HG03432 (cell line): ENCODE measurements around the gene UCN.
A peak's percentile ranks its signal among the peaks of the same experiment; 100 is the strongest.
"Not testable (repeated sequence)": the region's sequence is repeated elsewhere in the genome, so short reads cannot be mapped to it uniquely, and the experiment has no call there.

Source experiments
- ATAC-seq: cut with Tn5 transposase; IDR thresholded peaks from one replicate; pipeline ENCODE4 v1.9.1; 2021; ENCODE audit warnings: mild to moderate bottlenecking, moderate library complexity; ENCODE audit not compliant: unreplicated experiment

The UCN gene

GRCh38 chr2:27315122-27315521, 6.9 kb upstream of the UCN start:
- no peak for ATAC-seq

GRCh38 chr2:27314709-27315108, 6.5 kb upstream of the UCN start:
- no peak for ATAC-seq

- ATAC-seq: no peak
Measured at GRCh38 chr2:27313882-27314645, 5.8 kb upstream of the UCN start.

GRCh38 chr2:27312152-27312551, 3.9 kb upstream of the UCN start:
- no peak for ATAC-seq

GRCh38 chr2:27309651-27310050, 1.4 kb upstream of the UCN start:
- ATAC-seq: no peak

- ATAC-seq: no peak
Measured at GRCh38 chr2:27307545-27308358, 493 bp downstream of the UCN start.

- ATAC-seq: no peak
Measured at GRCh38 chr2:27307287-27307544, 1.0 kb downstream of the UCN start.

GRCh38 chr2:27306573-27307286, 1.5 kb downstream of the UCN start:
- ATAC-seq: no peak

- no peak for ATAC-seq
Measured at GRCh38 chr2:27306136-27306535, 2.1 kb downstream of the UCN start.

- no peak for ATAC-seq
Measured at GRCh38 chr2:27305516-27305915, 2.7 kb downstream of the UCN start.

GRCh38 chr2:27304488-27305240, 3.6 kb downstream of the UCN start:
- ATAC-seq: no peak

GRCh38 chr2:27303093-27304025, 4.9 kb downstream of the UCN start:
- ATAC-seq: peak; percentile 40

GRCh38 chr2:27300606-27301005, 7.6 kb downstream of the UCN start:
- ATAC-seq: not testable (repeated sequence)

- no peak for ATAC-seq
Measured at GRCh38 chr2:27298391-27299080, 9.7 kb downstream of the UCN start.

GRCh38 chr2:27297195-27297594, 11.1 kb downstream of the UCN start:
- no peak for ATAC-seq

- no peak for ATAC-seq
Measured at GRCh38 chr2:27296481-27296880, 11.8 kb downstream of the UCN start.

- no peak for ATAC-seq
Measured at GRCh38 chr2:27294928-27295327, 13.3 kb downstream of the UCN start.

GRCh38 chr2:27291865-27292264, 16.4 kb downstream of the UCN start:
- ATAC-seq: no peak

- no peak for ATAC-seq
Measured at GRCh38 chr2:27290549-27290948, 17.7 kb downstream of the UCN start.

- ATAC-seq: no peak
Measured at GRCh38 chr2:27288610-27289009, 19.6 kb downstream of the UCN start.
